K562 (cell line): ENCODE results near the gene HSD17B8. TPM values are rescaled to one million over a fixed set of nuclear protein-coding genes. Genes with fewer than 3 reads are reported as not detected.

Experiments used
- ATAC-seq: fragments of 200-7000 bp; cut with Tn5 transposase; 3 replicates; pipeline ENCODE4 v1.9.1; 2020; ENCODE audit warnings: moderate library complexity
- BruUV-seq: library from RNA; stranded (reverse); fragments of 400-500 nt; replicated peaks from 2 replicates; lab custom pipeline; 2021; lab: Mats Ljungman, UMichigan
- CTCF ChIA-PET: fragments of 300-600 bp; formaldehyde crosslinking; extraction: SDS; loops from one replicate; lab custom pipeline; 2021; ENCODE audit warnings: low intra/inter-chr PET ratio; lab: Yijun Ruan, JAX
- POLR2A ChIA-PET: fragments of 300-600, 350-650 bp; sonication (Branson Sonifier 250); formaldehyde crosslinking; extraction: SDS; loops from one replicate; lab custom pipeline; 2021; ENCODE audit warnings: antibody characterized with exemption, inconsistent platforms; lab: Yijun Ruan, JAX
- DNase-seq, 4 experiments: peaks; one replicate each; pipeline versions ENCODE4 v3.0.0 to v3.0.0-alpha.2; 2011 to 2018; ENCODE audit warnings: low spot score in 3 of 4, mixed read lengths in 3 of 4; ENCODE audit errors: extremely low read depth in 1 of 4
- FAIRE-seq: peaks from 2 replicates; lab custom pipeline; 2011; peaks lifted over from hg19 to GRCh38; lab: Jason Lieb, UNC
- H2AFZ ChIP-seq: 2 replicates; pipeline ENCODE4 v1.6.0; 2011; ENCODE audit warnings: low read depth, low read length, control low read depth, inconsistent platforms
- H3K27ac ChIP-seq: fragments of 200-600 bp; 3 replicates; pipeline ENCODE4 v1.8.0; 2011; ENCODE audit warnings: low read depth, mild to moderate bottlenecking, control low read depth, inconsistent platforms, low read length, moderate library complexity, mixed read lengths; ENCODE audit errors: extremely low read depth
- H3K27me3 ChIP-seq, 2 experiments: fragments of 300-600 bp in 1 of 2; 2 replicates in 1 of 2; 3 replicates in 1 of 2; pipeline versions ENCODE4 v1.6.0 to v1.8.0; 2011; ENCODE audit warnings: inconsistent platforms in 2 of 2, low read length in 2 of 2, mild to moderate bottlenecking in 1 of 2, mixed read lengths in 1 of 2, moderate library complexity in 1 of 2; ENCODE audit not compliant: control insufficient read depth in 2 of 2, insufficient read depth in 2 of 2
- H3K36me3 ChIP-seq: fragments of 300-600 bp; 3 replicates; pipeline ENCODE4 v1.8.0; 2011; ENCODE audit warnings: mild to moderate bottlenecking, low read length, inconsistent platforms; ENCODE audit not compliant: control insufficient read depth, insufficient read depth
- H3K4me1 ChIP-seq, 2 experiments: fragments of 200-600 bp in 1 of 2; replicated peaks in 1 of 2; 2 replicates in 1 of 2; 3 replicates in 1 of 2; pipeline versions ENCODE4 v1.5.1 to v1.8.0; 2011; ENCODE audit warnings: inconsistent platforms in 2 of 2, low read length in 2 of 2, mild to moderate bottlenecking in 1 of 2, mixed read lengths in 1 of 2, moderate library complexity in 1 of 2; ENCODE audit not compliant: control insufficient read depth in 2 of 2, insufficient read depth in 2 of 2
- H3K4me2 ChIP-seq: 2 replicates; pipeline ENCODE4 v1.6.1; 2011; ENCODE audit warnings: low read length, control low read depth, inconsistent platforms, mixed read lengths; ENCODE audit not compliant: insufficient read depth
- H3K4me3 ChIP-seq: fragments of 200-600 bp; sonication (generic), shearing (Covaris generic); 2 replicates; pipeline ENCODE4 v1.5.1; 2016; ENCODE audit warnings: control low read depth, inconsistent platforms
- H3K79me2 ChIP-seq: fragments of 200-600 bp; 3 replicates; pipeline ENCODE4 v1.8.0; 2011; ENCODE audit warnings: low read length, inconsistent platforms; ENCODE audit not compliant: control insufficient read depth, insufficient read depth
- H3K9ac ChIP-seq, 2 experiments: 2 replicates each; pipeline versions ENCODE4 v1.6.0 to v1.6.1; 2011; ENCODE audit warnings: low read depth in 2 of 2, low read length in 2 of 2, control low read depth in 1 of 2, inconsistent platforms in 1 of 2, mild to moderate bottlenecking in 1 of 2, mixed read lengths in 1 of 2; ENCODE audit not compliant: insufficient read depth in 1 of 2
- H3K9me1 ChIP-seq: one replicate; pipeline ENCODE4 v1.6.0; 2011; ENCODE audit warnings: inconsistent platforms, mild to moderate bottlenecking, low read length, moderate library complexity; ENCODE audit not compliant: control insufficient read depth, insufficient read depth
- H3K9me3 ChIP-seq: replicated peaks from 2 replicates; pipeline ENCODE4 v1.5.1; 2011; ENCODE audit warnings: low read depth, low read length, inconsistent platforms; ENCODE audit not compliant: control insufficient read depth, insufficient read depth
- H4K20me1 ChIP-seq: replicated peaks from 2 replicates; pipeline ENCODE4 v1.6.1; 2011; ENCODE audit warnings: low read length, inconsistent platforms, mixed read lengths; ENCODE audit not compliant: control insufficient read depth, insufficient read depth
- CBFA2T2 ChIP-seq: fragments of 450-650 bp; conservative IDR thresholded peaks from 2 replicates; pipeline ENCODE4 v1.6.1; 2017; ENCODE audit warnings: mild to moderate bottlenecking
- CREBBP ChIP-seq: IDR thresholded peaks from one replicate; pipeline ENCODE4 v1.6.1; 2012; ENCODE audit warnings: low read depth, mild to moderate bottlenecking, control low read depth, inconsistent platforms, low read length
- EP300 ChIP-seq: IDR thresholded peaks from 2 replicates; pipeline ENCODE4 v1.6.1; 2012; ENCODE audit warnings: low read length, improper control_type of control experiment
- GATAD2B ChIP-seq: fragments of 450-650 bp; IDR thresholded peaks from 2 replicates; pipeline ENCODE4 v1.6.1; 2017; ENCODE audit warnings: mild to moderate bottlenecking, borderline replicate concordance
- JUNB ChIP-seq: fragments of 450-650 bp; formaldehyde crosslinking; conservative IDR thresholded peaks from 2 replicates; pipeline ENCODE4 v1.4.0; 2020; ENCODE audit warnings: mild to moderate bottlenecking
- MXD1 ChIP-seq: fragments of 250-450 bp; sonication (Bioruptor Pico); IDR thresholded peaks from 2 replicates; pipeline ENCODE4 v1.8.0; 2021; ENCODE audit warnings: borderline replicate concordance, mild to moderate bottlenecking, moderate library complexity; ENCODE audit not compliant: poor library complexity, severe bottlenecking
- PURB ChIP-seq: sonication (generic); formaldehyde crosslinking; IDR thresholded peaks from 2 replicates; pipeline ENCODE4 v1.9.0; 2021; ENCODE audit warnings: low read depth, mild to moderate bottlenecking, missing genetic modification reagents
- PYGO2 ChIP-seq: fragments of 450-650 bp; IDR thresholded peaks from 2 replicates; pipeline ENCODE4 v1.6.1; 2016; ENCODE audit warnings: mild to moderate bottlenecking, missing genetic modification characterization, moderate library complexity, missing compliant biosample characterization
- REST ChIP-seq, 2 experiments: fragments of 450-650 bp; formaldehyde crosslinking in 1 of 2; IDR thresholded peaks; 2 replicates each; pipeline versions ENCODE4 v1.4.0 to v1.6.1; 2014 to 2020; ENCODE audit warnings: mild to moderate bottlenecking in 2 of 2, borderline replicate concordance in 1 of 2, low read depth in 1 of 2
- TCF3 ChIP-seq: sonication (generic); formaldehyde crosslinking; IDR thresholded peaks from 2 replicates; pipeline ENCODE4 v1.4.0; 2020; ENCODE audit warnings: mild to moderate bottlenecking, missing genetic modification reagents
- TCF7L2 ChIP-seq: fragments of 150-350 bp; IDR thresholded peaks from 2 replicates; pipeline ENCODE4 v1.6.1; 2016; ENCODE audit warnings: low read depth, mild to moderate bottlenecking, low read length, moderate library complexity
- ZFP30 ChIP-seq: fragments of 250-450 bp; sonication (Bioruptor Pico); IDR thresholded peaks from 2 replicates; pipeline ENCODE4 v1.8.0; 2022; ENCODE audit warnings: moderate library complexity, mild to moderate bottlenecking, inconsistent platforms, borderline replicate concordance
- ZNF444 ChIP-seq: fragments of 250-450 bp; sonication (Bioruptor Pico); IDR thresholded peaks from 2 replicates; pipeline ENCODE4 v1.4.0; 2020; ENCODE audit warnings: mild to moderate bottlenecking, moderate library complexity
- ZNF707 ChIP-seq: fragments of 250-450 bp; sonication (Bioruptor Pico); conservative IDR thresholded peaks from 2 replicates; pipeline ENCODE4 v1.8.0; 2022; ENCODE audit warnings: inconsistent platforms, mild to moderate bottlenecking, moderate library complexity
- ZNF764 ChIP-seq: fragments of 250-450 bp; sonication (Bioruptor Pico); IDR thresholded peaks from 2 replicates; pipeline ENCODE4 v1.4.0; 2020; ENCODE audit warnings: low read depth, mild to moderate bottlenecking, moderate library complexity
- WGBS: fragments of 100-300 bp; shearing (Covaris generic); methylation state at CpG from one replicate; pipeline ENCODE4 v1.1.6; 2016; ENCODE audit warnings: low coverage, mixed read lengths; ENCODE audit not compliant: insufficient coverage; ENCODE audit errors: missing lambda C conversion rate; 5-methylcytosine and 5-hydroxymethylcytosine counted together
- in situ Hi-C: fragments of 300-500 bp; cut with MboI; formaldehyde crosslinking; loops from 4 replicates; pipeline ENCODE4 v1.15.0; 2018; ENCODE audit warnings: inconsistent platforms, mixed read lengths
- intact Hi-C: fragments of 100-400 bp; cut with micrococcal nuclease; formaldehyde crosslinking; loops from 2 replicates; pipeline ENCODE4 v1.14.2; 2022
- polyA plus RNA-seq, 8 experiments: library from polyadenylated mRNA; depleted of rRNA in 4 of 8; stranded (reverse) in 5 of 8; unstranded in 3 of 8; fragments of >200 nt; fragmentation: Nextera tagmentation in 2 of 8; fragmentation: Illumina TruSeq in 1 of 8; extraction: Ambion mirVana in 2 of 8; extraction: Trizol in 1 of 8; gene quantifications; 2 replicates each; pipeline versions ENCODE4 v1.2.1 to v1.2.3, GENCODE V29; 2011 to 2014; ENCODE audit warnings: inconsistent platforms in 1 of 8, missing spikeins in 1 of 8
- total RNA-seq, 7 experiments: library from RNA; depleted of rRNA in 6 of 7; stranded (reverse); fragments of >200 nt in 6 of 7; fragmentation: Illumina TruSeq in 2 of 7; extraction: Trizol in 2 of 7; gene quantifications; 2 replicates each; pipeline versions ENCODE4 v1.2.1 to v1.2.3, GENCODE V29; 2011 to 2021; ENCODE audit warnings: low replicate concordance in 1 of 7

HSD17B8 gene
- total and polyA plus RNA-seq, 9 of the 15 experiments (the other 6 are each of a cell fraction or from before 2014, with no cell fraction given), result 3.7 to 35.2 (median 14.2) TPM

- H3K27ac ChIP-seq, result no peak overlapping the region
- BruUV-seq, result no TSS peak
- no peaks in the 10 kb centered on the region for H3K9me1 ChIP-seq
- POLR2A ChIA-PET, result no interaction called here
- FAIRE-seq, result no peak
- WGBS, result 5% methylated on average over 6 of the region's 6 CpGs
- no peak overlapping the region for H3K4me2 ChIP-seq
- CTCF ChIA-PET, result no interaction called here
- no peaks in the 10 kb centered on the region for H3K9me3 ChIP-seq
- TF ChIP-seq PURB (CRISPR knock-in tag), result no peak
- no peak for TF ChIP-seq TCF3
- TF ChIP-seq EP300, result no peak
- no peak for TF ChIP-seq ZFP30 (CRISPR knock-in tag)
- TF ChIP-seq ZNF764 (CRISPR knock-in tag), result no peak
- no peak for TF ChIP-seq PYGO2
- no peak for TF ChIP-seq ZNF707 (CRISPR knock-in tag)
- TF ChIP-seq CREBBP, result no peak
- TF ChIP-seq REST (IDR thresholded peaks at IDR 0.05; ENCODE audit: borderline replicate concordance), result no peak
- TF ChIP-seq REST (CRISPR knock-in tag; IDR thresholded peaks at IDR 0.05; ENCODE audit: low read depth), result no peak
- TF ChIP-seq TCF7L2, result no peak
- TF ChIP-seq ZNF444 (CRISPR knock-in tag), result no peak
- no peak for TF ChIP-seq CBFA2T2
- TF ChIP-seq GATAD2B, result no peak
- TF ChIP-seq JUNB (CRISPR knock-in tag), result no peak
- no peak for TF ChIP-seq MXD1 (CRISPR knock-in tag)
- no peaks in the 10 kb centered on the region for H3K79me2 ChIP-seq
- in situ Hi-C loops (no loop called here), intact Hi-C loops (no loop called here)
- peaks cover 4% of the 10 kb centered on the region; the same call in 1 of the 2 replicates for H4K20me1 ChIP-seq
- H3K27me3 ChIP-seq, result peaks cover 5 to 43% of the 10 kb centered on the region in 2 experiments; a peak in 3 of 5 replicates
- H3K9ac ChIP-seq, result no peak overlapping the region
- peaks cover 7 to 27% of the 10 kb centered on the region in 2 experiments; a peak in 3 of 5 replicates for H3K4me1 ChIP-seq
- no peaks in the 10 kb centered on the region for H3K36me3 ChIP-seq
- H2AFZ ChIP-seq, result no peak overlapping the region
- no peak for ATAC-seq
- H3K4me3 ChIP-seq, result no peak overlapping the region
- no peak for DNase-seq
These were observed 38.1 kb upstream of the HSD17B8 start for GRCh38 chr6:33166363-33166762.
